HG02885 (cell line): Measurements from ENCODE around the gene TEX51.

ENCODE experiments used
- ATAC-seq: cut with Tn5 transposase; IDR thresholded peaks from one replicate; pipeline ENCODE4 v1.9.1; 2021; ENCODE audit warnings: mild to moderate bottlenecking; ENCODE audit not compliant: unreplicated experiment, poor library complexity

The TEX51 gene

DNA sequence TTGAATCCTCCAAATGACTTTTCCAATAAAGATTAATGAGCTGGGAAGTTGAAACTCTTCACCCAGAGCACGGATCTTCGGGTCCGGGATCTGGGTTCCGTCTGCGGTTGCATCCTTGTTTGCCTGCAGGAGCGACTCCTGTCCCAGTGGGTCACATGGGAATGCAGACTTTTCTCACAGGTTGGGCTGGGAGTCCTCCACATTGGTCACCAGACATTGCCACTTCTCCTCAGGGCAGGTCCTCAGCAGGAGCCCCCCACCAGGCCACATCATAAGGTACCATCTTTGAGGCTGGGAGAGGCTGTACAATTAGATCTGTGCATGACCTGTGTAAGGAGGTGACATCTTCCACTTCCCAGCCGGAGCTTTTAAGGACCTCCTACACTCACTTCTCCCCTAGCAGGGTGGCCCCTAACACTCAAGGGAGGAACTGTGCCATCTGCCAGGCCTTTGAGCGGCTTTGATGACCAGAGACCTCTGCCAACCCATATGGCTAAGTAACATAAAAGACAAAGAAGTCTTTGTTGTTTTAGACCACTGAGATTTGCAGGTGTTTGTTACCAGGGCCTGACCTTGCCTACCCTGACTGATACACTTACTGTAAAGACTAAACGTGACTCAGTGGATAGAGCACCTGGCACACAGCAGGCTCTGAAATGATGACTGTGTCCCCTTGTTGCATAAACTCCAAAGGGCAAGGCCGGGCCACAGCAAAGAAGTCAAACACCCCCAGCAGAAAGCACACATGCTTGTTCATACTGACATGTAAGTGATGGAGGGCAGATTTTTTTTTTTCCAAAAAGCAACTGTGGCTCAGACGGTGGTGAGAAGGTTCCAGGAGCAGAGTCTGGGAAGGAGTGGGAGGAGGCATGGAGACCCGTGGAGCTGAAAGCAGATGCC, 7.9 kb upstream of the TEX51 start:
- ATAC-seq = no peak

DNA sequence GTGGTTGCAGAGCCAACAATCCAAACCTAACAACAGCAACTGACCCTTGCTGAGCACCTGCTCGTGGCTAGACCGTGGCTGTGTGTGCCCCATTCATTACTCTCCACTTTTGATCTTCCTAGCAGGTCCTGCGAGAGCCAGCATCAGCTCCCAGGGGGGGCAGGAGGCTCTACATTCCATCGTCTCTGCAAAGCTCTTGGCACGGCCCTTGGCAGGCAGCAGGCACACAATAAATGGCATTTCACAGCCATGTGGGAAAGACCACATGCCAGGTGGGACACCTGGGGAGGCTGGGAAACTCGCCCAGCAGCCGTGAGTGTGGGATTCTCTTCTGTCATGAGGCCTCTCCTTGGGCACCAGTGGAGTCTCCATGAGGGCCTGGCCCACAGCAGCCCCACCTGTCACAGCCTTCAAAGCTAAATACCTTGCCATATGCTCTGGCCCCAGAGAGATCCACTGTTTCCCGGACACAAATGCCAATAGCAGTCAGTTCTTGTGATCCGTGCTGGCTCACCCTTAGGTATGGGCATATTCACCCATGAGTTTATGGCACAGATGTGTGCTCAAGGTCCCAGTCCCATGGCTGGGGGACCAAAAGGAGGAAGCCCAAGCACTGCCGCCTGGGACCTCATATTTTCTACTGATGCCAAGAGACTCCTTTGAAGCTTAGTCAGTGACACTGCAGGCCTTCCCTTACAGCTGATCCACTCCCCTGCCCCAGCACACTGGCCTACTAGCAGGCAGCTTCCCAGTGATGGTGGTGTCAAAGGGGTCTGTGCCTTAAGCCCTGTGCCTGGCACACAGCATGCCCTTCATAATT, 6.8 kb upstream of the TEX51 start:
- ATAC-seq = no peak

DNA sequence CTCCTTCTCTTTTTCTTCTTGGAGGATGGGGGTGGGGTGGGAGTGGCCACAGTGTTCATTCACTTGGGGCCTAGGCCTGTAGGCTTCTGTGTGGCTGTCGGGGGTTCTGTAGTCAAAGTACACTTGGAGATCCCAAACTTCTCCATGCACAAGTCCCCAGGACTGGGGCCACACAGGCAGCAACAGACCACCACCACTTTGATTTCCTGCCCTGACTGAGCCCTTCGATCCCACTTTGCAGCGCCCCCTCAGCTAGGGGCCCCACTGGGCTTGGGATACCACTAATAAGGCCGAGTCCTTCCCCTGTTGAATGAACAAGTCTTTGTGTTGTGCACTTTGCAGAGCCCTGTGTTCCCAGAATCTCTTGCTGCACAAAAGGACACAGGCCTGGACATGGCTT, 5.5 kb upstream of the TEX51 start:
- no peak for ATAC-seq

DNA sequence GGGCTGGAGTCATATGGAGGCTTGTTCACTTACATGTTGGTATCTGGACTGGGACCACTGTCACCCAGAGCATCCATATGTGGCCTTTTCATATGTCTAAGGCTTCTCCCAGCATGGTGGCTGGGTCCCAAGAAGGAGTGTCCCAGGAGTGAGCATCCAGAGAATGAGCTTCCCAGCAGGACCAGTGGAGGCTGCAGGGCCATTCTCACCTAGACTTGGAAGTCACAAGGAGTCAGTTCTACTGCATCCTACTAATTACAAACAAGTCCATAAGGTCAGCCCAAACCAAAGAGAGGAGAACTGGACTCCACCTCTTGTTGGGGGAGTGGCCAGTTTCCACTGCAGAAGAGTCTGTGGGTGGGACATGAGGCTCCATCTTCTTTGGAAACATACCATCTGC, 5.1 kb upstream of the TEX51 start:
- ATAC-seq = no peak

DNA sequence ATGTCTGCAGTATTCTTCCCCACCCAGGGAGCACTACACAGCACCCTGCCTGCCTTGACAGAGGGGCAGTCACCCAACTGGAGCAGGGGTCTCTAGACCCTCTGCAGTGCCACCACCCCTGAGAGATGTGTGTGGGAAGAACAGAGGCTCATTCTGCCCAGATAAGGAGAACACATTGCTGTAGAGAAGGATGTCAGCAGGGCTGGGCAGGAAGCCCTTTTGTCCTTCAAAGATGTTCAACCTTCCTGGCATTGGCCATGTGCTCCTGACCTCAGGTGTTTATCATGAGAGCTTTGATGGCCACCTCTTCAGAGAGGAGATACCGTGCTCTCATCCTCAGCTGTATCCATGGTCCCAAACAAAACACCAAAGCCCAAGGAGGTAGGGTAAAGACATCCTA, 4.6 kb upstream of the TEX51 start:
- no peak for ATAC-seq

DNA sequence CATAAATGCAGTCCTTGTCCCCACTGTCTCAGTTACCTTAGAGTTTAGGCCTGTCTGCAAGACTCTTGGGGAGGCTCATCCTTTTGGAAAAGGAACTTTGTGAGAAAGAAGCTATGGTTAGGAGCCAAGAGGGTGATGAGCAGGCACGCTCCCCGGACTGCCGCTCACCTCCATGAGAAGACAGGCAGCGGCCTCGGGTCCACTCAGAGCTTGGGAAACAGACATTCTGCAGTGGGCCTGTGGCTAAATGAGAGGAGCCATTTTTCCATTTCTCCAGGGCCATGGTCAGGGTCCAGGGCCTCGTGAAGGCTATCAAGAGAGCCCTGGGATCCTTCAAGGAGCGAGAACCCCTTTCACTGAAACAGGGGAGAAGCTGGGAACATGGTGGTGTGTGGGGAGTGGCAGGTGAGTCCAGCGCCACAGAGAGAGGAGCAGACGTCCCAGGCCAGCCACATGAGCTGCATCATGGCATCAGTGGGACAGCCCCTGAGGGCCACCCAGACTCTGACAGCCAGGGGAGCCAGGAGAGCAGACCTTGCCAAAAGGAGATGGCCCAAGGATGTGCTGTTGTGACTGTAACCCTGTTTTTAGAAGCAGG, 4.0 kb upstream of the TEX51 start:
- no peak for ATAC-seq

DNA sequence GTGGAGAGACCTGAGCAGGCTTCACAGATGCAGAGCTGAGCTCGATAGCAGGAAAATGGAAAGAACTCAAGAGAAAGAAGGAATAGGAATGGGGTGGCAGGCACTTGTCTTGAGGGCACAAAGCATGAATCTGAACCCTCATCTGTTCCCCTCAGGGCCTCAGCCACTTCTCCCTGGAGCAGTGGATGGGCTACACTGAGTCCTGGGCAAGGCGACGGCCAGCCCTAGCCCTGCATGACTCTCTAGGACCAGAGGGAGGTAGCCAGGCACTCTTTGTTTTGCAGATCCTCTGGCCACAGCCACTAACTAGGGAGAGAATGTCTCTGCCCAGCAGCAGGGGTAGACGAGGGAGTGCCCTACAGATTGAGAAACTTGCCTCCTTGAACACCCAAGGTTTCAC, 3.4 kb upstream of the TEX51 start:
- no peak for ATAC-seq

DNA sequence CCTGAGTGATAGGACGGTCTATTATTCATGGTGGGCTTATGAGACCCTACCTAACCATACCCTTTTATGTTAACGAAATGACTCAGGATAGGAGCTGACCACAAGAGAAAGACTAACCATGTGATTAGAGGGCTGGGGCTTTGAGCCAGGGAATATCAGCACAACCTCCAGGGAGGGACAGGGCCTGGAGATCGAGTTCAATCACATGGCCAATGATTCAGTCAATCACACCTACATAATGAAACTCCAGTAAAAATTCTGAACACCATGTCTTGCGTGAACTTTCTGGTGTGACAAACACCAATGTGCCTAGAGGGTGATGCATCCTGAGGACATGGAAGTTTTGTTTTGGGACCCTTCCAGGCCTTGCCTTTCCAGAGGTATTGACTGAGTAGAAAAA, 2.2 kb upstream of the TEX51 start:
- no peak for ATAC-seq

DNA sequence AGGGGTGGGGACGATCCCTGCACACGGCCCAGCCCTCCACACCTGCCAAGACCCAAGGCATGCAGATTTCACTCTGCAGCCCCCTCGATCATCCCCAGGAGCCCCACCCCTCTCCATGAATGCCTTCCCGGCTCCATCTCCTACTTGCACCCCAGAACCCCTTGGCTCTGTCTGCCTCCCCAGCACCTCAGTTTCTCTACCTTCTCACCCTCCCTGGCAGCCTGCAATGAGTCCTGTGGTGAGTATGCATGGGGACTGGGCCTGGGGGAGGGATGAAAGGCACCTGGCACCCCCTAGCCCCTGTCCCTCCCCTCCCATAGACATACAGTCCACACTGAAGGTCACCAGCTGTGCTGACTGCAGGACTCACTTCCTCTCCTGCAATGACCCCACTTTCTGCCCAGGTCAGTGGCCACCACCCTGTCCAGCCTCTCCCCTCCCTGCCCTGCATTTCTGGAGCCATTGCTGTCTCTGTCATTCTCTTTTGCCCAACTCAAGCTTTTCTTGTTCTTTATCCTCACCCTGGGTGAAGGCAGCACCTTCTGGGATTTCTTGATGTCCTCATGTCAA, 1.0 kb downstream of the TEX51 start:
- no peak for ATAC-seq

DNA sequence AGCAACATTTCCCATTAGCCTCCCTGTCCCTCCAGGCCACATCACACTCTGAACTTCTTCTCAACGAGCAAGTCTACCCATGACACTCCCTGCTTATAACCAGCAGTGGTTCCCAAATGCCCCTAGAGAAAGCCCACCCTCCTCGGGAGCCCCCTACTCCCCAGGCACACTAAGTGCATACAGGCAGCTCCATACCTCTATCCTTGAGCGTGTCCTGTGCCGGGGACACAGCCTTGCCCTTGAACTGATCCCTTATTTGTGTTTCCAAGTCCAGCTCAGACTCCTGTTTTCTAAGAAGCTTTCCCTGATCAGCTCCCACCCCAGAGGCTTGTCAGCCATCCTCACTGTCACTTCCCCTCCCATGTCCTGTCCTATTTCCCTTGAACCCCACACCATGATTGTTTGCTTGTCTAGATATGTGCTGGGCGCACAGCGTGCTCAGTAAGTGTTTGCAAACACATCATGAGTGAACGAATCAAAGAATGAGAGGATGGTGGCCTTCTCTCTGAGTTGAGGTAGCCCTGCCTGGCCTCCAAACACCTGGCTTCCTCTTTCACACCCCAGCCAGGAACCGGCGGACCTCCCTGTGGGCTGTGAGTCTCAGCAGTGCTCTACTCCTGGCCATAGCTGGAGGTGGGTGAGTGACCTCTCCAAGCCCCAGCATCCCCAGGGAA, 2.1 kb downstream of the TEX51 start:
- no peak for ATAC-seq

DNA sequence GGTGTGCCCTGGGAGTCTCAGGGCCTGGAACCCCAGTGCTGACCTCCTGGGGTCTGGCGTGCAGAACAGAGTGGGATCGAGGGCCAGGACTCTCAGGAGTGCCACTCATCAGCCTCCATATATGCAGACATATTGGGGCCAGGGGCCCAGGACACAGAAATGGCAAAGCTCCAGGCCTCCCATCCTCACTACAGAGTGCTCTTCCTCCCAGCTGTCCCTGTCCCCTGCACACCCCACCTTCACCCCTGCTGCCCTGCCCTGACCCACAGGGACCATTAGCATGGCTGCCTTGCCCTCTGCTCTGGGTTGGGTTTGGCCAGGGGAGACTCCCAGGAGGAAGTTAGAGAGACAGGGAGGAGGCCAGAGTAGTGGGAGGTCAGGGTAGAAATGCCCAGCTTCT, 2.8 kb downstream of the TEX51 start:
- ATAC-seq = no peak

DNA sequence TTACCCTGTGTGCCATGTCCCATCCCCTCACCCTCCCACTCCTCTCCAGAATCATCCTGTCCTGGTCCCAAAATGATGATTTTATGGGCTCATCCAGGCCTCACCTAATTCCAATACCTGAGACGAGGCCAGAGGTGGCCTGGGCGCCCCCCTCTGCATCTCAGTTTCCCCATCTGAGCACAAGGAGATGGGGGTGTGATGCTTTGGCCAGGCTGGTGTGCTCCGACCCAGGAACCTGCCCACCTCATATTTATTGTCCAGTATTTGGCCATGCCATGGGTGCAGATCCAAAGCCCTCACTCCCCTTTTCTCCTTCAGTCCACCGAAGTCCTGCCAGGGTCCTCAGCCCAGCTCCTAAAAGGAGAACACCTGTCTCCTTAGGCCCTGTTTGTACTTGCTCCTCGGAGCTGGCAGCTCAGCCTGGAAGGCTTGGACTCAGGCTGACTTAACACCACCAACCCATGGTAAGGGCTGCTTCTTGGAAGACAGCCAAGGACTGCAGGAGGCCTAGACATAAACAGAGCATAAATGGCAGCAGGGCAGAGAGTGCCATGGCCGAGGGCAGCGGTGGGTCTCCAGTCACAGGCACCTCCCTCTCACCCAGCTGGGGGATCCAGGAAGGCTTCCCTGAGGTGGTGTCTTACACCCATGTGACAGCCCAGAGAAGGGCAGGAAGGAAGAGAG, 3.6 kb downstream of the TEX51 start:
- no peak for ATAC-seq

DNA sequence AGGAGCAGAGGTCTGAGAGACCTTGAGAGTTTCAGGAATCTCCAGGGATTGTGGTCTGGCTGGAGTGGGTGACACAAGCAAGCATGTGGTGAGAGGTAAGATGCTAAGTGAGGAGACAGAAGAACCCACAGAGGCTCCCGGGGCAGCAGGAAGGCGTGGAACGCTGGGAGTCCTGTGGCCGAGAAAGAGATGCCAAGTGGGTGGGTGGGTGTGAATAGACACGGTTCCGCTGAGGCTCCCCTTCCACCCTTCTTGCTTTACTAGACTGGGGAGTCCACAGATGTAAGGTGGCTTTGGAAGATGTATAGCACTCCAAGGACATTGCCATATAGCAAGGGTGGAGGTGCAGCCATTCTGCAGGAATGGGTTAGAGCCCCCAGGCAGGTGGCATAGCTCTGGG, 4.2 kb downstream of the TEX51 start:
- ATAC-seq = no peak

DNA sequence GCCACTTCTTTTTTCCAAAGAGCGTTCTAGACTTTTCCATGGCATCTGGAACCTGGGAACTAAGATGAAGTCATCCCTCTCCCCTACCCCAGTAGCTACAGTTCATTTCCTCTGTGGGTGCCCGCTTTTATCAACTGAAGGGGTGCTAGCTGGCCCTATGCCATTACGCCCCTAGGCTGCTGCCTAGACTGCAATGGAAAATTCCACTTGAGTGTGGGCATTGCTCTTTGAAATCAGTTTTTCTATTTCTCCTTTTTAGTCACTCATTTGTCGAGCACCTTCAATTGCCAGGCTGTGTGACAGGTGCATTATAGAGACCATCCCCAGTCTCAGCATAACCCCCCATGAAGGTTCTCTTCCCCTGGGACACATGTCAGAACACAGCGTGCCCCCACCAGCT, 7.3 kb downstream of the TEX51 start:
- no peak for ATAC-seq

DNA sequence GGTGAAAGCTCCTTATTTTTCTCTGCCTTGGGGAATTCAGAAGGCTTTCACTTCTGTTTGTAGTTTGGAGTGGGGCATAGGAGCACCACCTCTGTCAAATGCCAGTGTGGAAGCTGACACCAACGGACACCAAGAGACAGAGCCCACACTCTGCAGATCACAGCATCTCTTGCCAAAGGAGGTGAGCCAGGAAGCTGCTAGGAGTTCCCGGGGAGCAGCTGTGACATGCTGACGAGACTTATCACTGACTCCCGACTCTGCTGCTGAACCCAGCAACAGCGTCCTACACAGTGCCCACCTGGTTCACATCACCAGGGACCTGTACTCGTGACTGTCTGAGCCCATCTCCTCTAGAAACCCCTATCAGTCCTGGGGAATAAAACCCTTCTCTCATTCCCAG, 8.1 kb downstream of the TEX51 start:
- no peak for ATAC-seq

DNA sequence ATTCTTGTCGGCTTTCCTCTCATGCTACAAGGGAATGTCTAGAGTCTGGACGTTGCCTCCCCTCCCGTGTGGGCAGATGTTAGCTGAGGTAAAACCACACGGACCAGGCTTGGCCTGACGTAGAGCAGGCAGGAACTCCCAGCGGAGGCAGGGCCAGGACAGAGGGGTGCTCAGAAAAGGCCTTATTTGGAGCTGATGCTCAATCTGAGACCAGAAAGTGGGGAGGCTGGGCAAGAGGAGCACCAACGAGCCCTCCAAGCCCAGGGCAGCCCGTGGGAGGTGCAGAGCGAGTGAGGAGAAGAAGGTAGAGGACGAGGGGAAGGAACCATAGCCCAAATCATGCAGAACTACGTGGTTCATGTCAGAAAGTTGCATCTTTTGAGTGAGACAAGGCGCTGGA, 9.0 kb downstream of the TEX51 start:
- ATAC-seq = peak; percentile 65

DNA sequence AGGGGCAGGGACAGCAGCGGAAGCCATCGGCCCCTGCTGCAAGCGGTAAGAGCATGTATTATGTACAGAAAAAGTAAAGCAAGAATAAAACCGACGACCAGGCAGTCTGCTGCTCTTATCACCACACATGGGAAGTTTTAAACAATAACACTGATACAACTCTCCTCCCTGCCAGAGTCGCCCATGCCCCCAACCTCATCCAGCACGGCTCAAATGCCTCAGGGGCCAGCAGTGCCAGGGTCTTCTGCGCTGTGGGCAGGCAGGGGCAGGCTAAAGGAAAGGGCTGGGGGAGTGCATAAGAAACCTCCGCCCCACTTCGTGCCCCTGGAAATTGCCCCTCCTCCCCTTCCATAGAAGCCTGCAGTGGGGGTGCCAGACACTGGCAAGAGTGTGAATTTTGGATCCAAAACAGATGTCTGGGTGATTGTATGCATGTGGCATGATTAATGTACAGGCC, 10.1 kb downstream of the TEX51 start:
- no peak for ATAC-seq

DNA sequence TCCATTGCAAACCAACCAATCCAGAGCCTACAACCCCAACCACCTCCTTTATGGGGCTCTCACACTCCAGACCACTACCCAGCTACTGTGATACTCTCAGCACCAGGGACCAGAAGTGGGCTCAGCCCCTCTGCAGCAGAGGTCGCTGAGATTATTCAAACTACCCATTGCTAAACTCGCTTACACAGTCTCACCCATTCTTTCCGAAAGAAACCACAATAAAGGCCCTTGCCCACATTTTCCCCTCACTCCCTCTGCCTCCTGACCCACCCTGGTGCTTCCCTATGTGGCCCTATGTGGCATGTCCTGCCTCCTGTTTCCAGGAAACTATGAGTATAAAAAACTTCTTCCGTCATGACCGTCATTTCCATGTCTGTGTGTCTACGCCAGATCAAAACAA, 10.7 kb downstream of the TEX51 start:
- ATAC-seq = no peak

DNA sequence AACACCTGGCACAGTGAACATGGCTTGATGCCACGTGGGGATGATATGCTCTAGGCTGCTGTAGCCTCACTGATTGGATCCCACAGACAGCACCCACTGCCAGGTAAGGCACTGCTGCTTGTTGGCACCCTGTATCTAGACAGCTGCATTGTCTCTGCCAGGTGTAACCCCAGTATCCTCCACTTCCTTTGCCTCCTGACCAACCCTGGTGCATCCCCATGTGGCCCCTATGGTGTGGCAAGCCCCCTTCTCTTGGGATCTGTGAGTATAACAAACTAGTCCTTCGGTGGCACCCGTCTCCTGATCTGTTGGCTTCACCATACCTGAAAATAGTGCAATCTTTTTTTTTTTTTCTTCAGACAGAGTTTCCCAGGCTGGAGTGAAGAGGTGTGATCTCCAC, 11.1 kb downstream of the TEX51 start:
- no peak for ATAC-seq

DNA sequence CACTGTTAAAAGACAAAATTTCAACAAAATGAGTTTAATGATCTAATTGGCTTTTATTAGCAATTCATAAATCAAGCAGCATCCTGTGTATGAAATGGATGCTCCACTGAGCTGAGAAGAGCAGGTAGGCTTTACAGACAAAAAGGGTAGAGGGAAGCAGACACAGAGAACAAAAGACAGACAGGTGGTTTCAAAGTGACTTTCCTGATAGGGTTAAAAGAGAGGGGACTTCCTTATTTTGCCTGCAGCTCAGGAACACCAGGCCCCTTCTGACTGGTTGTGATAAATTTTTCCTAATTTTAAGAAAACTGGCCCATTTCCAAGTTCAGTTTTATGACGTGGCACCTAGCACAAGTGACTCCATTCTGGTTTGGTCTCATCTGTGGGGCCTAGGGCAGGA, 11.9 kb downstream of the TEX51 start:
- no peak for ATAC-seq
